Activated CD8-positive, alpha-beta T cell treated with anti-CD3 and anti-CD28 coated beads for 36 hours (primary cell): Measurements from ENCODE around the gene SLAIN2. TPM values are rescaled to one million over a fixed set of nuclear protein-coding genes. Genes with fewer than 3 reads are reported as not detected.

Source experiments
- ATAC-seq: fragments of 200-7000 bp; cut with Tn5 transposase; one replicate; pipeline ENCODE4 v1.10.0; 2021; ENCODE audit warnings: mild to moderate bottlenecking, moderate library complexity
- CTCF ChIA-PET: fragments of 350-600 bp; sonication (Branson Sonifier 250); formaldehyde crosslinking; loops from one replicate; lab custom pipeline; 2021; ENCODE audit warnings: antibody characterized with exemption; lab: Charles Lee
- POLR2A ChIA-PET: fragments of 350-600 bp; sonication (Branson Sonifier 250); formaldehyde crosslinking; loops from one replicate; lab custom pipeline; 2021; ENCODE audit warnings: antibody characterized with exemption; lab: Charles Lee
- DNase-seq: peaks from one replicate; pipeline ENCODE4 v3.0.0-alpha.2; 2020
- H3K27ac Mint-ChIP-seq: one replicate; pipeline ENCODE4 v1.8.0; 2021; ENCODE audit warnings: mild to moderate bottlenecking, mixed read lengths
- H3K27me3 Mint-ChIP-seq: one replicate; pipeline ENCODE4 v1.8.0; 2021; ENCODE audit warnings: mixed read lengths
- H3K36me3 Mint-ChIP-seq: one replicate; pipeline ENCODE4 v1.8.0; 2021; ENCODE audit warnings: low read depth, mixed read lengths
- H3K4me1 Mint-ChIP-seq: one replicate; pipeline ENCODE4 v1.8.0; 2021; ENCODE audit warnings: low read depth, mixed read lengths
- H3K4me3 Mint-ChIP-seq: one replicate; pipeline ENCODE4 v1.8.0; 2021; ENCODE audit warnings: mild to moderate bottlenecking, moderate library complexity, mixed read lengths
- H3K9me3 Mint-ChIP-seq: one replicate; pipeline ENCODE4 v1.8.0; 2021; ENCODE audit warnings: mixed read lengths
- CTCF ChIP-seq: fragments of 200-600 bp; IDR thresholded peaks from one replicate; pipeline ENCODE4 v1.8.0; 2022; ENCODE audit warnings: antibody characterized with exemption, mild to moderate bottlenecking
- intact Hi-C: fragments of 100-400 bp; cut with micrococcal nuclease; formaldehyde crosslinking; loops from one replicate; pipeline ENCODE4 v1.10.0; 2022
- total RNA-seq, 2 experiments: library from RNA; stranded (reverse); gene quantifications; one replicate each; pipeline ENCODE4 v1.2.3, GENCODE V29; 2021

SLAIN2 gene
- total RNA-seq, 2 experiments from 2014 or later = 48.6 to 53.2 TPM

- no peaks in the 10 kb centered on the region for H3K27me3 Mint-ChIP-seq
Measured at GRCh38 chr4:48343035-48343434, 1.7 kb downstream of the SLAIN2 start.

DNA sequence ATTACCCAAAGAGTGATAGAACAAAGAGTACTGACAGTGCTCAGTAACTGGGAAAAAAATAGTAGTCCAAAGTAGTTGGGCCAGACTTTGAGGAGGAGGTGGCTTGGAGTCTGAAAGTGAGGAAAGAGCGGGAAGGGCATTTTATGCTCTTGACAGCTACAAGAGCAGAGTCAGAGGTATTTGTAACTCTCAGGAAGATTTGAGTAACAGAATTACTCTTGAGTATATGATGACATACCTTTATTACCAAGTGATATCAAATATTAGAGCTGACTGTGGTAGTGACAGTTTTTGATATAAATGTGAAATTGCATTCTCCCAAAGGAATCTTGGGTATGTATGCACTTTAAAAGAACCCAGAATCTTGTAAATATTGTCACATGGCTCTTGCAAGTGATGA is 2.2 kb downstream of the SLAIN2 start:
- ChIA-PET CTCF (interaction anchor here (1.0 to 1.1 kb wide), 2 partner anchors 10 to 73 kb away, joined by 3 read pairs; no protein-coding TSS in a partner anchor), POLR2A (no interaction called here)
- no peaks in the 10 kb centered on the region for H3K27me3 Mint-ChIP-seq
- no peak overlapping the region for H3K27ac Mint-ChIP-seq
- intact Hi-C loops = loop anchor here (5.0 kb wide), 1 partner anchor 206 kb away; no protein-coding TSS in a partner anchor
- H3K4me1 Mint-ChIP-seq = peaks cover 60% of the 10 kb centered on the region
- H3K36me3 Mint-ChIP-seq = peaks cover 10% of the 10 kb centered on the region
- DNase-seq (no peak), ATAC-seq (no peak)
- H3K9me3 Mint-ChIP-seq = no peaks in the 10 kb centered on the region
- TF ChIP-seq CTCF = no peak
- peak overlapping the region; percentile 98 for H3K4me3 Mint-ChIP-seq

More at GRCh38 chr4:48343035-48343434, 1.7 kb downstream of the SLAIN2 start:
- intact Hi-C loops = loop anchor here (5.0 kb wide), 1 partner anchor 206 kb away; no protein-coding TSS in a partner anchor
- H3K36me3 Mint-ChIP-seq = peaks cover 10% of the 10 kb centered on the region
- peak overlapping the region; percentile 94 for H3K27ac Mint-ChIP-seq
- H3K4me1 Mint-ChIP-seq = peaks cover 61% of the 10 kb centered on the region
- TF ChIP-seq CTCF = no peak
- DNase-seq (peak; percentile 9), ATAC-seq (no peak)
- POLR2A ChIA-PET = interaction anchor here (1.1 kb wide), 1 partner anchor 27 kb away, joined by 3 read pairs; no protein-coding TSS in a partner anchor
- CTCF ChIA-PET = interaction anchor here (0.9 to 1.5 kb wide), 6 partner anchors 9 to 244 kb away, joined by 3 to 5 read pairs (median 3); no protein-coding TSS in a partner anchor
- peak overlapping the region; percentile 98 for H3K4me3 Mint-ChIP-seq
- no peaks in the 10 kb centered on the region for H3K9me3 Mint-ChIP-seq

DNA sequence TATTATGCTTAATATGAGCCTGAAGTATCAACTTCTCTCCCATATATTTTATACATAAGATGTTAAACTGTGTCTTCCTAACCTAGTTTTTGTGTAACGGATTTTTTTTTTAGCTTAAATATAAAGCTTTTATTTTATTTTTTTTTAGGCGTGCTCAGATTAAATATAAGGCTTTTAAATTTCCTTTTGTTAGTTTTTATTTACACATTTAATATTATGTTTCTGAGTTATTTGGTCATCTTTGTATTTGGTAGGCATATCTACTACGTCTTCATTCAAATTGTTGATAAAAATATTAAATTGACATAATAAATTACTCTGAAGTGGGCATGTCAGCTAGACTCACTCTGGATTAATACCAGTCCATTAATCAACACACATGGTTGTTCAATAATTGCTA is 4.2 kb downstream of the SLAIN2 start:
- Mint-ChIP-seq H3K4me1 (peaks cover 63% of the 10 kb centered on the region), H3K4me3 (no peak overlapping the region), H3K27me3 (no peaks in the 10 kb centered on the region), H3K36me3 (peaks cover 10% of the 10 kb centered on the region), H3K9me3 (no peaks in the 10 kb centered on the region), H3K27ac (no peak overlapping the region)
- DNase-seq (no peak), ATAC-seq (no peak)
- TF ChIP-seq CTCF = no peak
- CTCF ChIA-PET = interaction anchor here (0.6 to 1.1 kb wide), 2 partner anchors 100 to 283 kb away, joined by 3 read pairs; no protein-coding TSS in a partner anchor
- intact Hi-C loops = no loop called here
- POLR2A ChIA-PET = no interaction called here

- intact Hi-C loops = no loop called here
- peaks cover 72% of the 10 kb centered on the region for H3K4me1 Mint-ChIP-seq
- DNase-seq (no peak), ATAC-seq (no peak)
- no peak for TF ChIP-seq CTCF
- no peak overlapping the region for H3K27ac Mint-ChIP-seq
- ChIA-PET POLR2A (no interaction called here), CTCF (interaction anchor here (1.1 kb wide), 1 partner anchor 99 kb away, joined by 3 read pairs; no protein-coding TSS in a partner anchor)
- H3K4me3 Mint-ChIP-seq = no peak overlapping the region
- H3K27me3 Mint-ChIP-seq = no peaks in the 10 kb centered on the region
- H3K36me3 Mint-ChIP-seq = peaks cover 9% of the 10 kb centered on the region
- no peaks in the 10 kb centered on the region for H3K9me3 Mint-ChIP-seq
Measured at GRCh38 chr4:48346594-48346993, 5.3 kb downstream of the SLAIN2 start.

DNA sequence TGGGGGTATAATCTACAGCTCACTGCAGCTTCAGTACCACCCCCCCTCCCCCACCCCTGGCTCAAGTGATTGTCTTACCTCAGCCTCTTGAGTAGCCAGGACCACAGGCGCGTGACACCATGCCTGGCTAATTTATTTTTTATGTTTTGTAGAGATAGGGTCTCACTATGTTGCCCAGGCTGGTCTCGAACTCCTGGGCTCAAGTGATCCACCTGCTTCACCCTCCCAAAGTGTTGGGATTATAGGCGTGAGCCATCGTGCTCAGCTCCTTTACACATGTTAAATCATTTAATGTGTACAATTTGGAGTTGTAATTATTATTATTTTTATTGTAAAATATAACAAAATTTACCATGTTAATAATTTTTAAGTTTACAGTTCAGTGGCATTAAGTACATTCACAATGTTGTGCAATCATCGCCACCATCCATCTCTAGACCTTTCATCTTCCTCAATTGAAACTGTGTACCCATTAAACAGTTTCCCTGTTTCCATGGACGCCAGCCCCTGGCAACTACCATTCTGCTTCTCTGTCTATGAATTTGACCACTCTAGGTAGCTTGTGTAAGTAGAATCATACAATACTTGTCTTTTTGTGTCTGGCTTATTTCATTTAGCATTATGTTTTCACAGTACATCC is 6.1 kb downstream of the SLAIN2 start:
- Mint-ChIP-seq H3K9me3 (peaks cover 5% of the 10 kb centered on the region), H3K27ac (no peak overlapping the region), H3K27me3 (no peaks in the 10 kb centered on the region), H3K4me1 (peaks cover 78% of the 10 kb centered on the region), H3K36me3 (peaks cover 12% of the 10 kb centered on the region), H3K4me3 (no peak overlapping the region)
- ATAC-seq (no peak), DNase-seq (no peak)
- ChIA-PET CTCF (no interaction called here), POLR2A (no interaction called here)
- TF ChIP-seq CTCF = no peak
- intact Hi-C loops = no loop called here
